NCI-H128 (cell line): ENCODE measurements around the gene YES1.
"Not testable (repeated sequence)": the region's sequence is repeated elsewhere in the genome, so short reads cannot be mapped to it uniquely, and the experiment has no call there.

Experiments used
- DNase-seq: peaks from one replicate; lab custom pipeline; 2025; ENCODE audit not compliant: unreplicated experiment; lab: John Stamatoyannopoulos, UW

The YES1 gene

GRCh38 chr18:824179-824578 lies 12.1 kb upstream of the YES1 start:
- DNase-seq, result no peak

GRCh38 chr18:820591-821165 lies 8.6 kb upstream of the YES1 start:
- no peak for DNase-seq

DNA sequence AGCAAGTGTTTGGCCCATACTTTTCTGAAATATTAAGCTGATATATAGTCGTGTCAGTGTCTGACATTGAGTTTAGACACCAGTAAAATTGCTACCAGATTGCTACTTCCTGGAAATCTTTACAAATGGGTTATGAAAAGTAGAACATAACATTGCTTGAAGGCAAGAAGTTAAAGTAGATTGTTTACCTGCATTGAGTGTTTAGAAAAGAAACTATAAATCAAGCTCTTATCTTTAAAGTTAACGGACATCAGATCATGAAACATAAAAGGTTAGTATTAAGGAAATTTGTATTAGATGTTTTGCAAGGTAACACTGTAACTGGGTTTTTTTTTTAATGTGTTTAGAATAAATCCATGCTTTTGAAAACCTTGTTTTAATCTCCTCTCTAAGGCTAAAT lies 4.8 kb upstream of the YES1 start:
- DNase-seq, result no peak

GRCh38 chr18:816088-816653 lies 4.1 kb upstream of the YES1 start:
- no peak for DNase-seq

DNA sequence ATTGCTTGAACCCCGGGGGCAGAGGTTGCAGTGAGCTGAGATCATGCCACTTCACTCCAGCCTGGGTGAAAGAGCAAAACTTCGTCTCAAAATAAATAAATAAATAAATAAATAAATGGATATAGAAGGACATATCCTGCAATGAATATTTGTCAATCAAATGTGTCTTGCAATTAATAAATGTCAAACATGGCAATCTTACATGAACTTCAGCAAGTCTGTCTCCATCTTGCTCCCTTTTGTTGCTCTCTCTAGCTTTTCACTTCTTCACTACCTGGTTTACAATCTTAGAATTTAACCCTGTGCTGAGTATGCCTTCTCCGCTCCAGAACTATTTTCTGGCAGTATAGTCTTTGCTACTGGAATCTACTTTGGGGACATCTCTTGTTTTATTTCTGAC lies 3.3 kb upstream of the YES1 start:
- DNase-seq, result no peak

GRCh38 chr18:814300-815084 lies 2.5 kb upstream of the YES1 start:
- no peak for DNase-seq

DNA sequence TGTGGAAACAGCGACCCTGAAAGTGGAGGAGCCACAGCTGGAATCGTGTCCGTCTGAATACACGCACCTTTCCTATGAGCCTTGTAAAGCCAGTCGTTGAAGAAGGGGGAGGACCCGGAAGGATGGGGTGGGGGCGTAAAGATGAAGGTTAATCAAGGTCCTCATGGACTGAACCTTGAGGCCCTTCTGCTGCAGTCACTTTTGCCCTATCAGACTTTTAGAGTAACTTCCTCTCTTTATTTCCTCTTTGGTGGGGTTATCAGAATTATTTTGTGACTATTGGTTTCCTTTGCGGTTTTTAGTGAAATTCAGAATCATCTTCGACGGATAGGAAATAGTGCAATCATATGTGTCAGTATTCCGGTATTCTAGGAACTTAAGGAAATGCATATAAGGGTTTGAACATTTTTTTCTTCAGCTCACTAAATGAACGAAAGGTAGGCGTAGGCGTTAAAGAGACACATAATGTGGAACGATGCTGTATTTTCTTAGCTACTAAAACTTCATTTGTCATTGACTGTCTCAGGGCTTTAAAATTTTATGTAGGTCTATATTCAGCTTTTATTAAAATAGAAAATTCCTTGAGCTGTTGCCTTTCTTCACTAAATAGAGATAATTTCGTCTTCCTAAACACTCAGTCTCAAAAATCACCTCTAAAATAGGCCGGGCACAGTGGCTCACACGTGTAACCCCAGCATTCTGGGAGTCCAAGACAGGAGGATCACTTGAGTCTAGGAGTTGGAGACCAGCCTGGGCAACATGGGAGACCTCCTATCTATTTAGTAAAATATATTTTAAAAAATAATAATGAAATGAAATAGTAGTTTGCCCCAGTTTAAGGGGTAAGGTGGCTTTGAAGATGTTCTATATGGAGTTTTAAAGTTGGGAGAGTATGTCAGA lies 1.4 kb upstream of the YES1 start:
- DNase-seq, result no peak

DNA sequence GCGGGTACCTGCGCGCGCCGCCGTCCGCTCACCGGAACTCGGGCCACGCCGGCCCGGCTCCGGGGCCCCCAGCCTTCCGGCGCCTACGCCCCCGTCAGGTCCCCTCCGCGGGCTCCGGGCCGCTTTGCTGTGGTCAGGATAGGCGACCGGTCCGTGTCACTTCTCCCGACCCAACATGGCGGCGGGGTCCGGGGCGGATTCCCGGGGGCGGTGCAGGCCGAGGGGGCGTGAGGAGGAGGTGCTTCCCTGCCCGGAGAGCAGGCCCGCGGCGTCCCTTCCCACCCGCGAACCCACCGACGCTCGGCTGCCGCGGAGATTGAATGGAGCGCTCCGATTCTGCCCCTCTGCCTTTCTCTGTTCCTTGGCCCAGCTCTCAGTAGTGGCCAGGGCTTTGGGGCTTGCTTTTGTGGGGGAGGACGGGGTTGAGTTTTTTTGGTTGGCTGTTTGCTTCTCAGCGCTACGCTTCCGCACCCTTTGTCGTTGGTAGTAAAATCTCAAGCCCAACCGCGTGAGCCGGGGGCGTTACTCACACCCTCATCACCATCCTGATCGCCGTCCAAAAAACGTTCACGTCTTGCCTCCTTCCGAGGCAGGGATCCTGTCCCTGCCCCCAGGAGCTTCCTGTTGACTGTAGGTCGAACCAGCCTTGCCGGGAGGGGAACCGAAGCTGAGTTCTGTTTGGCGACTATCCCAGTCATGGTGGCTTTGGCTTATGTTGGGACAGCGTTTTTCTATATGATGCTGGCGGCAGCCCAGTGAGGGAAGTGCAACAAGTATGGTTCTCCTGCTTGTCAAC lies 532 bp upstream of the YES1 start:
- no peak for DNase-seq

DNA sequence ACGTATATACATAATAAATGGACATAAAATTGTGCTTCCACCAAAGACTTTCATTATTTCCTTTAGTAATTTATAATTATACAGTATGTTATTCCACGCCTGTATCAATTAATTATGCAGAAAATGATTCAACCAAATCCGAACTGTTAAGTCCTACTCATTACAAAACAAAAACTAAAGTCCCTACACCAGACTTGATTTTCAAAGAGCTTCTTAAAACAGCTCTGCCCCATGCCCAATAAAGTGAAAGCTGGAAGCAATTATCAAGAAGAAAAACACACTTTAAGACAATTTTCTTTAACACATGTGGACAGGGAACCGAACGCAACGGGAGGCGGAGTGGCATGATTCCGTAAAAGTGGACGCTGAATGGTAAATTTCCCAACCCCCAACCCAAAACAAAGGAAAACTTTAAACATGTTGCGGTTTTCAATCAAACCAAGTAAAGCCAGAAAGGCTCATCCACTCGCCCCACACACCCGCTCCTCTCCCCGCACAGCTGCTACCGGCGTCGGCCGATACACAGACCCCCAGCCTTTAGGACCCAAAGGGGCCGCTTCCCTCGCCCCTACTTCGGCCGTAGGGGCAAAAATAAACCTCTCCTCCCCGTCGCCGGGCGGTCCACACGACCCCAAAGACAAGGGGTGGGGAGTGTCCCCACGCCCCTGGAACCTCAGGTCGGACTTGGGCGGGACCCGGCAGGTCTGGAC lies 705 bp downstream of the YES1 start:
- DNase-seq, result no peak

- DNase-seq, result no peak
Measured at GRCh38 chr18:809985-810642, 1.9 kb downstream of the YES1 start.

DNA sequence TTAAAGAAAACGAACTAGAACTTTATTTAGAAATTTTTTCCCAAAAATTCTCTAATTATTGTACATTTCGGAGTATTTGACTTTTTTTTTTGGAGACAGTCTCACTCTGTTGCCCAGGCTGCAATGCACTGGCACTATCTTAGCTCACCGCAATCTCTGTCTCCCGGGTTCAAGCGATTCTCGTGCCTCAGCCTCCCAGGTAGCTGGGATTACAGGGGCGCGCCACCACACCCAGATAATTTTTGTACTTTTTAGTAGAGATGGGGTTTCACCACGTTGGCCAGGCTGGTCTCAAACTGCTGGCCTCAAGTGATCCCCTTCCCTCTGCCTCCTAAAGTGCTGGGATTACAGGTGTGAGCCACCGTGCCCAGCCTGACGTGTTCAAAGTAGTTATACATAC lies 2.8 kb downstream of the YES1 start:
- DNase-seq, result not testable (repeated sequence)

- no peak for DNase-seq
Measured at GRCh38 chr18:808502-808901, 3.5 kb downstream of the YES1 start.

DNA sequence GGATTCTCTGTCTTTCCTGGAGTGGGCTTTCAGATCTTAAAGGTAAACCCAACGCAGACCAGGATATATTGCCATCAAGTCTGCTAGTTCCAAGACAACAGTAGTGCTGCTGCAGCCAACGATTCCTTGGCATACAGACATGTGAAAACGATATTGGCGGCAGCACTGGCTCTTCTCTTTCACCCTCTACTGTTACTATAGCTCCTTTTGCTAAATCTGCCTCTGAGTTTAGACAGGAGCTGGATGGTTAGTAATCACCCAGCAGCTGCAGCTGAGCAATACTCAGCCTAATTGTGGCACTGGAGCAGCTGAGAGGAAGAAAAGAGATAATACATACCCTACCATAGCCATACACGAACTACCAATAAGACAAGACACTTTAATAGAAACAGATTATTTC lies 4.0 kb downstream of the YES1 start:
- no peak for DNase-seq

DNA sequence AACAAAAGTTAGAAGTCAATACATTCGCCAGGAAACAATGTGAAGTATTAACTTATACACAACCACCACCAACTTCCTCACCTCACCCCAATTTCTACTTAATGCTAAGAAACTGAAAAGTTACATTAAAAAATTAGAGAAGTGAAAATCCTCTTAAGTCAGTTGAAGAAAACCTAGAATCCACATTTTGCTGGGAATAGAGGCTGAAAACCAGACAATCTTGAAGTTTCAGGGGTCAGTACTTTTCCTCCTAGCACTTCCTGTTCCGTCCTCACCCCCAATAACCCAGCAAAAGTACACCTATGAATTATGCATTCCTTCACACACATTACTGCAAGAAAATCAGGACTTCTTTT lies 6.3 kb downstream of the YES1 start:
- no peak for DNase-seq

DNA sequence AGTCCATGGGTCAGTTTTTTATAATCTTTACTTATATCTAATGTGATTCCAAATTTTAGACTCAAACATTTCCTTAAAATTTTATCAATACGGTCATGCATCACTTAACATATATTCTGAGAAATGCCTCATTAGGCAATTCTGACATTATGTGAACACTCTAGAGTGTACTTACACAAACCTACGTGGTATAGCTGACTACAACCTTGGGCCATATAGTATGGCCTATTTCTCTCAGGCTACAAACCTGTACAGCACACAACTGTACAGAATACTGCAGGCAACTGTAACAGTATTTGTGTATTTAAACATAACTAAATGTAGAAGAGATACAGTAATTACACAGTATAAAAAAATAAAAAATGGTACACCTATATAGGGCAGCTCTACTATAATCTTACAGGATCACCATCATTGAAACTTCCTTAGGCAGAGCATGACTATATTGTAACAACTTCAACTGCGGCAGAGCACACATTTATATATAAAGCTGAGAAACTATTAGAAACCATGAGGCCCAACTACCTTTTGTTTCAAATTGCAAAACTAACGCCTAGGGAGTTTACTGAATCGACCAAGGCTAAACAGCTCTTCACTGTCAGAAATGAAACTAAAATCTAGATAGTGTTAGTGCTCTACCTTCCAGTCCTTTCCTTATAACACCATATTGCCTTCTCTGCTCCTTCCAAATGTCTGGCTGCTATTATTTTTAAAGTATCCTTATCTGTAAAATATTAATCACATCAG lies 6.9 kb downstream of the YES1 start:
- DNase-seq, result no peak

DNA sequence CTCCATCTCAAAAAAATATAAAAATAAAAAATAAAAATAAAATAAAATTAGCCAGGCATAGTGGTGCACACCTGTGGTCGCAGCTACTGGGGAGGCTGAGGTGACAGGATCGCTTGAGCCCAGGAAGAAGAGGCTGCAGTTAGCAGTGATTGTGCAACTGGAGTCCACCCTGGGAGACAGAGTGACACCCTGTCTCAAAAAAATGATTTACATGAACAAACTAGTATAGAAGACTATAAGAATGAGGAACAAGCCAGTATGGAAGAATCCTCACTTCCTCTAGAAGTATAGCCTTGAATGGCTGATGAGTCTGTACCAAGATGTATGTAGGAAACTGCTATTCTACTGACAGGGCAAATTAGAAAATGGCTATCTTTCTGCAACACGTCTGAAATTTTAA lies 10.9 kb downstream of the YES1 start:
- no peak for DNase-seq

DNA sequence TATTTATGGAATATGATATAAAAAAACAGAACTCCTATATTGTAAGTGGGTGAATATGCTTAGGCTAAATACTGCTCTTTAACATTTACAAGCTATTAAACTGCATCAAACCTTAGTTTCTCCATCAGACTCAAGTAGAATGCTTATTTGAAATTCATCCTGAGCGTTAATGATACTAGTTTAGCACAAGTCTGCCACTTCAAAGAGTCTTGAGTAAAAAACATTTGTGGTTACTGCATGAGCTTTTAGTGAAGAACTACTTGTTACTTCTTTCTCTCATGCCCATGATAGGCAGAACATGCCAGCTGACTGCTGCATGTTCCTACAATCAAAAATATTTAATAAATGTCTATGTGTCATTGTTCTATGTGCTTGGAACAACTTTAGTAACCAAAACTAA lies 12.1 kb downstream of the YES1 start:
- no peak for DNase-seq

DNA sequence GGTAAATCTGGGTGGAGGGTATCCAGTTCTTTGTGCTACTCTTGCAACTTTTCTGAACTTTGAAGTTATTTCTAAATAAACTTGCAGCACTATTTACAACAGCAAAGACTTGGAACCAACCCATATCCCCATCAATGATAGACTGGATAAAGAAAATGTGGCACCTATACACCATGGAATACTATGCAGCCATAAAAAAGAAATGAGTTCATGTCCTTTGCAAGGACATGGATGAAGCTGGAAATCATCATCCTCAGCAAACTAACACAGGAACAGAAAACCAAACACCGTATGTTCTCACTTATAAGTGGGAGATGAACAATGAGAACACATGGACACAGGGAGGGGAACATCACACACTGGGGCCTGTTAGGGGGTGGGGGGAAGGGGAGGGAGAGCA lies 16.7 kb downstream of the YES1 start:
- DNase-seq, result not testable (repeated sequence)

DNA sequence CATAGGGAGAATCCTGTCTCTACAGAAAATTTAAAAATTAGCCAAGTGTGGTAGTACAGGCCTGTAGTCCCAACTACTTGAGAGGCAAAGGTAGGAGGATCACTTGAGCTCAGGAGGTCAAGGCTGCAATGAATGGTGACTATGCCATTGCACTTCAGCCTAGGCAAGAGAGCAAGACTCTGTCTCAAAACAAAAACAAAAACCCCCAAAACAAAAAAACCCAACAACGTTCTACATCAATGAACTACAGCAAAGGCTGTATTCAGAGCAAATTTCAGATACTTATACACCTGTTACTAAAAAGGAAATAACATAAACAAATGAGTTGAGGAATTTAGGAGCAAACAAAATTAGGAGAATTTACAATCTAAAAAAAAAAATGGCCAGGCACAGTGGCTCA lies 22.6 kb downstream of the YES1 start:
- no peak for DNase-seq
